H1 (cell line): ENCODE results near the gene HTR3C. TPM values are rescaled to one million over a fixed set of nuclear protein-coding genes. Genes with fewer than 3 reads are reported as not detected.

Experiments used
- CTCF ChIA-PET: fragments of 300-600 bp; sonication (Branson Sonifier 250); formaldehyde crosslinking; loops from one replicate; lab custom pipeline; 2021; ENCODE audit not compliant: partially characterized antibody; lab: Charles Lee
- POLR2A ChIA-PET: fragments of 300-600 bp; sonication (Branson Sonifier 250); formaldehyde crosslinking; loops from one replicate; lab custom pipeline; 2021; ENCODE audit warnings: inconsistent platforms; ENCODE audit not compliant: partially characterized antibody; lab: Charles Lee
- DNase-seq, 2 experiments: peaks; one replicate each; pipeline versions ENCODE4 v3.0.0 to v3.0.0-alpha.2; 2010 to 2022; ENCODE audit warnings: low spot score in 2 of 2, low read depth in 1 of 2, mixed read lengths in 1 of 2
- FAIRE-seq: peaks from 2 replicates; lab custom pipeline; 2011; peaks lifted over from hg19 to GRCh38; lab: Jason Lieb, UNC
- H2AFZ ChIP-seq: 2 replicates; pipeline ENCODE4 v1.8.1; 2012; ENCODE audit warnings: low read length, inconsistent platforms
- H2AK5ac ChIP-seq: 2 replicates; pipeline ENCODE4 v1.6.1; 2013; ENCODE audit warnings: low read depth, low read length
- H2BK120ac ChIP-seq: replicated peaks from 2 replicates; pipeline ENCODE3; 2013; ENCODE audit warnings: low read depth, low read length, inconsistent platforms
- H2BK12ac ChIP-seq: 2 replicates; pipeline ENCODE4 v1.6.1; 2013; ENCODE audit warnings: low read depth, low read length
- H2BK15ac ChIP-seq: 2 replicates; pipeline ENCODE4 v1.6.1; 2013; ENCODE audit warnings: low read length
- H2BK20ac ChIP-seq: 2 replicates; pipeline ENCODE4 v1.6.1; 2013; ENCODE audit warnings: low read length
- H2BK5ac ChIP-seq: 2 replicates; pipeline ENCODE4 v1.6.1; 2013; ENCODE audit warnings: low read depth, low read length
- H3K14ac ChIP-seq: 2 replicates; pipeline ENCODE4 v1.6.1; 2013; ENCODE audit warnings: inconsistent platforms; ENCODE audit not compliant: insufficient read length
- H3K18ac ChIP-seq: 2 replicates; pipeline ENCODE4 v1.6.1; 2013; ENCODE audit warnings: low read length; ENCODE audit errors: extremely low read depth
- H3K23ac ChIP-seq: 2 replicates; pipeline ENCODE4 v1.6.1; 2013; ENCODE audit warnings: inconsistent platforms; ENCODE audit not compliant: insufficient read length
- H3K23me2 ChIP-seq: 2 replicates; pipeline ENCODE4 v1.6.1; 2013; ENCODE audit warnings: low read depth, low read length
- H3K27ac ChIP-seq: 2 replicates; pipeline ENCODE4 v1.6.1; 2011; ENCODE audit warnings: low read depth, low read length, inconsistent platforms
- H3K27me3 ChIP-seq, 4 experiments: replicated peaks in 1 of 4; 1 replicate in 1 of 4; 2 replicates in 3 of 4; pipeline versions ENCODE4 v1.6.1 to v1.8.1; 2011 to 2013; ENCODE audit warnings: low read length in 3 of 4, mild to moderate bottlenecking in 3 of 4, inconsistent platforms in 2 of 4, mixed read lengths in 2 of 4, moderate library complexity in 1 of 4; ENCODE audit not compliant: control insufficient read depth in 3 of 4, insufficient read depth in 3 of 4; ENCODE audit errors: extremely low read depth in 1 of 4
- H3K36me3 ChIP-seq, 4 experiments: 2 replicates each; pipeline versions ENCODE4 v1.6.1 to v1.8.1; 2011 to 2013; ENCODE audit warnings: mild to moderate bottlenecking in 4 of 4, low read length in 3 of 4, moderate library complexity in 2 of 4, control low read depth in 1 of 4, inconsistent platforms in 1 of 4; ENCODE audit not compliant: insufficient read depth in 4 of 4, control insufficient read depth in 2 of 4
- H3K4ac ChIP-seq: replicated peaks from 2 replicates; pipeline ENCODE3; 2013; ENCODE audit warnings: low read length, low read depth, mixed read lengths, inconsistent platforms; ENCODE audit not compliant: insufficient read length
- H3K4me1 ChIP-seq, 4 experiments: replicated peaks in 1 of 4; 1 replicate in 1 of 4; 2 replicates in 3 of 4; pipeline versions ENCODE4 v1.6.1 to v1.8.1; 2011 to 2013; ENCODE audit warnings: low read length in 3 of 4, inconsistent platforms in 2 of 4, mixed read lengths in 1 of 4; ENCODE audit not compliant: insufficient read depth in 4 of 4, control insufficient read depth in 3 of 4
- H3K4me2 ChIP-seq, 2 experiments: 2 replicates each; pipeline versions ENCODE4 v1.6.1 to v1.8.1; 2011 to 2013; ENCODE audit warnings: low read depth in 2 of 2, low read length in 2 of 2, control low read depth in 1 of 2, inconsistent platforms in 1 of 2, mild to moderate bottlenecking in 1 of 2; ENCODE audit not compliant: insufficient read depth in 1 of 2
- H3K4me3 ChIP-seq, 4 experiments: fragments of 200-600, 300-600 bp in 1 of 4; sonication (generic), shearing (Covaris generic), sonication (Bioruptor Twin) in 1 of 4; 2 replicates each; pipeline versions ENCODE4 v1.5.1 to v1.8.1; 2011 to 2016; ENCODE audit warnings: low read length in 4 of 4, low read depth in 3 of 4, control low read depth in 2 of 4, inconsistent platforms in 2 of 4, mild to moderate bottlenecking in 2 of 4, mixed read lengths in 1 of 4, moderate library complexity in 1 of 4; ENCODE audit not compliant: insufficient read depth in 2 of 4; ENCODE audit errors: extremely low read depth in 1 of 4
- H3K56ac ChIP-seq: replicated peaks from 2 replicates; pipeline ENCODE3; 2013; ENCODE audit warnings: low read depth, mild to moderate bottlenecking, mixed read lengths, low read length, inconsistent platforms; ENCODE audit not compliant: insufficient read length
- H3K79me1 ChIP-seq: 2 replicates; pipeline ENCODE4 v1.6.1; 2013; ENCODE audit warnings: low read depth, low read length, control low read depth
- H3K79me2 ChIP-seq, 2 experiments: 2 replicates each; pipeline versions ENCODE4 v1.6.1 to v1.8.1; 2012 to 2013; ENCODE audit warnings: low read length in 2 of 2, mild to moderate bottlenecking in 2 of 2, inconsistent platforms in 1 of 2; ENCODE audit not compliant: insufficient read depth in 2 of 2, control insufficient read depth in 1 of 2
- H3K9ac ChIP-seq, 4 experiments: replicated peaks in 1 of 4; 1 replicate in 1 of 4; 2 replicates in 3 of 4; pipeline versions ENCODE4 v1.6.1 to v1.8.1; 2011 to 2013; ENCODE audit warnings: low read depth in 3 of 4, low read length in 3 of 4, control low read depth in 2 of 4, mild to moderate bottlenecking in 2 of 4, moderate library complexity in 2 of 4, inconsistent platforms in 1 of 4; ENCODE audit errors: extremely low read depth in 1 of 4
- H3K9me3 ChIP-seq, 2 experiments: 2 replicates each; pipeline versions ENCODE4 v1.6.1 to v1.8.1; 2012 to 2013; ENCODE audit warnings: mild to moderate bottlenecking in 2 of 2, moderate library complexity in 2 of 2, control low read depth in 1 of 2, inconsistent platforms in 1 of 2, low read depth in 1 of 2, low read length in 1 of 2, mixed read lengths in 1 of 2; ENCODE audit not compliant: insufficient read depth in 2 of 2
- H4K20me1 ChIP-seq, 2 experiments: replicated peaks in 1 of 2; 2 replicates each; pipeline versions ENCODE3 to v1.8.1; 2011 to 2013; ENCODE audit warnings: inconsistent platforms in 2 of 2, low read length in 2 of 2, mild to moderate bottlenecking in 1 of 2; ENCODE audit not compliant: insufficient read depth in 2 of 2, control insufficient read depth in 1 of 2
- H4K5ac ChIP-seq: 2 replicates; pipeline ENCODE4 v1.6.1; 2013; ENCODE audit warnings: low read length, low read depth, mixed read lengths, inconsistent platforms; ENCODE audit not compliant: insufficient read length
- H4K8ac ChIP-seq: 2 replicates; pipeline ENCODE4 v1.8.0; 2013; ENCODE audit warnings: mild to moderate bottlenecking, moderate library complexity, low read length, inconsistent platforms; ENCODE audit not compliant: insufficient read depth; ENCODE audit errors: extremely low read depth
- H4K91ac ChIP-seq: replicated peaks from 2 replicates; pipeline ENCODE3; 2013; ENCODE audit warnings: low read length, mixed read lengths, inconsistent platforms; ENCODE audit not compliant: insufficient read length
- ASH2L ChIP-seq: fragments of 200-600, 300-600 bp; sonication (generic); IDR thresholded peaks from one replicate; pipeline ENCODE4 v1.7.1; 2017; ENCODE audit warnings: low read length
- GTF2F1 ChIP-seq: IDR thresholded peaks from 2 replicates; pipeline ENCODE4 v1.6.1; 2012; ENCODE audit warnings: low read depth, low read length, improper control_type of control experiment, borderline replicate concordance
- POU5F1 ChIP-seq: IDR thresholded peaks from 2 replicates; pipeline ENCODE4 v1.6.1; 2011; ENCODE audit warnings: low read depth, mild to moderate bottlenecking, low read length, moderate library complexity
- TEAD4 ChIP-seq: IDR thresholded peaks from 2 replicates; pipeline ENCODE4 v1.6.1; 2012; ENCODE audit warnings: low read depth, low read length, inconsistent platforms, mixed read lengths
- WGBS, 2 experiments: shearing (Covaris generic) in 1 of 2; methylation state at CpG; one replicate each; pipeline versions ENCODE4 v1.1.6 to v1.1.7; 2013 to 2015; ENCODE audit warnings: low lambda C conversion rate in 2 of 2, mixed read lengths in 2 of 2, inconsistent platforms in 1 of 2, low coverage in 1 of 2, missing lambda C conversion rate in 1 of 2; ENCODE audit not compliant: insufficient replicate concordance in 2 of 2, insufficient coverage in 1 of 2, insufficient read length in 1 of 2; ENCODE audit errors: extremely low coverage in 1 of 2, missing lambda C conversion rate in 1 of 2; 5-methylcytosine and 5-hydroxymethylcytosine counted together
- polyA plus RNA-seq, 7 experiments: library from polyadenylated mRNA; depleted of rRNA in 3 of 7; stranded (reverse) in 5 of 7; unstranded in 2 of 7; fragments of >200 nt in 5 of 7; fragments of 200-250 nt in 2 of 7; gene quantifications; 1 replicate in 5 of 7; 2 replicates in 1 of 7; 4 replicates in 1 of 7; pipeline versions ENCODE4 v1.2.1 to v1.2.3, GENCODE V29; 2011 to 2013; ENCODE audit warnings: missing spikeins in 2 of 7, mixed read lengths in 2 of 7
- total RNA-seq: library from RNA; stranded (reverse); fragmentation: NEBNext Ultra II Directional; extraction: Animal tissue kit (Norgen Biotek cat#: 25700); gene quantifications from 2 replicates; pipeline ENCODE4 v1.2.1, GENCODE V29; 2021

Gene HTR3C
- total and polyA plus RNA-seq, 2 of the 8 experiments (the other 6 are each of a cell fraction or from before 2014, with no cell fraction given) = 0.03 TPM; not detected in 1

DNA sequence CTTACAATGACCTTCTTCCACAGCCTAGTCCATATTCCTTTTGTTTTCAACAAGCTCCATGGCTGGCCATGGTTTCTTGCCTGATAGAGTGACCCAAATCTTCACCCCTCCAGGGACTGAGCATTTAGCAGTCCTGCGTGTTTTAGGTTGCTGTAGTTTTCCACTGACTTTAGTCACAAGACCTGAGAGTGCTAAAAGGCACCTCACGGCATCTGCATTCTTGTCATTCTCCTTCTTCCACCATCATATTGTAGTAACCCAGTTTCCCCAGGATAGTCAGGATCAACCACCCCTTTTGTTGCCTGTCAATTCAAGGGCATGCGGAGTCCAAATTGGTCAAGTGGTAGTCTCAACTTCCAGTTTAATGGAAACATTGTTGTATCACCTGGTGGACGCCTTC is 20.8 kb downstream of the HTR3C start:
- Histone ChIP-seq H3K79me1 (no peaks in the 10 kb centered on the region), H3K23ac (no peak overlapping the region), H3K27me3 (no peaks in the 10 kb centered on the region), H4K8ac (no peak overlapping the region), H4K20me1 (no peaks in the 10 kb centered on the region), H3K4me2 (no peak overlapping the region), H2AFZ (peak overlapping the region; percentile 76), H4K5ac (no peak overlapping the region), H2BK20ac (no peak overlapping the region), H2AK5ac (no peak overlapping the region), H2BK5ac (no peak overlapping the region), H3K9me3 (peaks cover 5 to 7% of the 10 kb centered on the region in 2 experiments; a peak in 2 of 4 replicates), H2BK120ac (no peak overlapping the region), H2BK15ac (no peak overlapping the region), H3K56ac (no peak overlapping the region), H3K18ac (no peak overlapping the region), H2BK12ac (no peak overlapping the region), H3K4me1 (no peaks in the 10 kb centered on the region; a peak in 1 of 7 replicates), H3K9ac (no peak overlapping the region), H3K4ac (no peak overlapping the region), H3K36me3 (no peaks in the 10 kb centered on the region), H3K27ac (no peak overlapping the region), H3K14ac (no peak overlapping the region), H4K91ac (no peak overlapping the region), H3K4me3 (no peak overlapping the region; a peak in 1 of 8 replicates), H3K23me2 (no peaks in the 10 kb centered on the region; the same call in 1 of the 2 replicates), H3K79me2 (no peaks in the 10 kb centered on the region)
- 84% methylated on average over 4 of the region's 4 CpGs; no CpG with 5 or more reads in 1 of the 2 experiments for WGBS, 2 experiments
- DNase-seq (no peak), FAIRE-seq (no peak)
- ChIA-PET CTCF (interaction anchor here (2.0 kb wide), 1 partner anchor 16 kb away, joined by 7 read pairs; no protein-coding TSS in a partner anchor), POLR2A (no interaction called here)
- no peak for TF ChIP-seq GTF2F1
- peak; percentile 62 for TF ChIP-seq TEAD4
- TF ChIP-seq POU5F1 = no peak
- TF ChIP-seq ASH2L = no peak
